Measurements from ENCODE around the gene PHKG1. TPM values are rescaled to one million over a fixed set of nuclear protein-coding genes. Genes with fewer than 3 reads are reported as not detected.
A peak's percentile ranks its signal among the peaks of the same experiment; 100 is the strongest.
"Not testable (repeated sequence)": the region's sequence is repeated elsewhere in the genome, so short reads cannot be mapped to it uniquely, and the experiment has no call there.

The PHKG1 gene
- total RNA-seq, 3 donors from 2014 or later (not counting 1 experiment from before 2014, with no cell fraction given) = 4.9 to 5.6 (median 5.0) TPM

GRCh38 chr7:56105508-56105907 is 12.8 kb upstream of the PHKG1 start:
- Histone ChIP-seq H3K9me3 (ENCODE audit: control insufficient read depth, insufficient read depth, low read length) (no peaks in the 10 kb centered on the region), H3K4me1 (ENCODE audit: control insufficient read depth, insufficient read depth, low read length) (peaks cover 18% of the 10 kb centered on the region), H3K36me3 (ENCODE audit: control insufficient read depth, insufficient read depth, low read length) (peaks cover 33% of the 10 kb centered on the region), H3K27ac (ENCODE audit: low read length) (peak overlapping the region; percentile 89), H3K27me3 (ENCODE audit: control insufficient read depth, insufficient read depth, low read length) (no peaks in the 10 kb centered on the region), H3K4me3 (ENCODE audit: low read length) (peak overlapping the region; percentile 67)
- 33% methylated on average over 5 of the region's 6 CpGs for WGBS (ENCODE audit: insufficient coverage)
- Mint-ChIP-seq H3K4me3 (peak overlapping the region; percentile 97), H3K4me1 (peaks cover 24 to 39% of the 10 kb centered on the region in 2 donors), H3K27ac (peak overlapping the region; percentile 98 to 100), H3K27me3 (ENCODE audit: low read depth in 2 of 2) (no peaks in the 10 kb centered on the region), H3K9me3 (no peaks in the 10 kb centered on the region), H3K36me3 (peaks cover 6% of the 10 kb centered on the region)
- TF ChIP-seq CTCF (IDR thresholded peaks at IDR 0.05) = no peak
- intact Hi-C loops (cut with micrococcal nuclease) = loop anchor here (5.0 kb wide), 2 partner anchors 53 to 1348 kb away; partner anchors contain the start of genes CCT6A, PSPH and SEC61G
- DNase-seq = peak in 1 of 2 donors; percentile 71
- ATAC-seq = peak in 1 of 3 donors; percentile 14

- H3K27me3 Mint-ChIP-seq (ENCODE audit: low read depth in 2 of 2); H3K36me3 Mint-ChIP-seq; H3K9me3 Mint-ChIP-seq; H3K27me3 ChIP-seq (ENCODE audit: control insufficient read depth, insufficient read depth, low read length); intact Hi-C loops (cut with micrococcal nuclease); DNase-seq; ATAC-seq; H3K4me3 ChIP-seq (ENCODE audit: low read length); H3K27ac ChIP-seq (ENCODE audit: low read length); H3K4me3 Mint-ChIP-seq; H3K9me3 ChIP-seq (ENCODE audit: control insufficient read depth, insufficient read depth, low read length): not testable (repeated sequence)
- H3K27ac Mint-ChIP-seq = peak overlapping the region in 1 of 2 donors; percentile 16
- WGBS (ENCODE audit: insufficient coverage) = 97% methylated on average over 5 of the region's 9 CpGs
- Histone ChIP-seq H3K36me3 (ENCODE audit: control insufficient read depth, insufficient read depth, low read length) (peaks cover 46% of the 10 kb centered on the region), H3K4me1 (ENCODE audit: control insufficient read depth, insufficient read depth, low read length) (peaks cover 18% of the 10 kb centered on the region)
- H3K4me1 Mint-ChIP-seq = peaks cover 24 to 39% of the 10 kb centered on the region in 2 donors
Measured at GRCh38 chr7:56104138-56104537, 11.4 kb upstream of the PHKG1 start.

GRCh38 chr7:56099653-56100052 is 6.9 kb upstream of the PHKG1 start:
- no peak for TF ChIP-seq CTCF (IDR thresholded peaks at IDR 0.05)
- ATAC-seq = no peak
- H3K9me3 Mint-ChIP-seq = no peaks in the 10 kb centered on the region
- H3K4me3 Mint-ChIP-seq = no peak overlapping the region
- no peaks in the 10 kb centered on the region for H3K27me3 Mint-ChIP-seq (ENCODE audit: low read depth in 2 of 2)
- H3K36me3 ChIP-seq (ENCODE audit: control insufficient read depth, insufficient read depth, low read length) = peaks cover 46% of the 10 kb centered on the region
- no peak for DNase-seq
- peaks cover 0 to 9% of the 10 kb centered on the region in 2 donors for H3K4me1 Mint-ChIP-seq
- WGBS (ENCODE audit: insufficient coverage) = 95% methylated on average over 3 of the region's 3 CpGs
- no peaks in the 10 kb centered on the region for H3K9me3 ChIP-seq (ENCODE audit: control insufficient read depth, insufficient read depth, low read length)
- no peaks in the 10 kb centered on the region for H3K27me3 ChIP-seq (ENCODE audit: control insufficient read depth, insufficient read depth, low read length)
- no peak overlapping the region for H3K27ac ChIP-seq (ENCODE audit: low read length)
- H3K4me3 ChIP-seq (ENCODE audit: low read length) = no peak overlapping the region
- H3K36me3 Mint-ChIP-seq = no peaks in the 10 kb centered on the region
- H3K4me1 ChIP-seq (ENCODE audit: control insufficient read depth, insufficient read depth, low read length) = peaks cover under 1% of the 10 kb centered on the region
- intact Hi-C loops (cut with micrococcal nuclease) = no loop called here
- peak overlapping the region; percentile 32 to 60 for H3K27ac Mint-ChIP-seq

- H3K9me3 ChIP-seq (ENCODE audit: control insufficient read depth, insufficient read depth, low read length); H3K4me3 Mint-ChIP-seq; H3K27ac Mint-ChIP-seq; H3K4me1 Mint-ChIP-seq; H3K4me3 ChIP-seq (ENCODE audit: low read length); intact Hi-C loops (cut with micrococcal nuclease); DNase-seq; H3K27ac ChIP-seq (ENCODE audit: low read length); H3K9me3 Mint-ChIP-seq; H3K27me3 ChIP-seq (ENCODE audit: control insufficient read depth, insufficient read depth, low read length); H3K4me1 ChIP-seq (ENCODE audit: control insufficient read depth, insufficient read depth, low read length); ATAC-seq; H3K36me3 Mint-ChIP-seq; H3K27me3 Mint-ChIP-seq (ENCODE audit: low read depth in 2 of 2): not testable (repeated sequence)
- WGBS (ENCODE audit: insufficient coverage) = 96% methylated on average over 7 of the region's 8 CpGs
- H3K36me3 ChIP-seq (ENCODE audit: control insufficient read depth, insufficient read depth, low read length) = peaks cover 38% of the 10 kb centered on the region
Measured at GRCh38 chr7:56098187-56099008, 5.6 kb upstream of the PHKG1 start.
